VCaP (cell line): ENCODE data around the gene KIAA1328.
"Not testable (repeated sequence)": the region's sequence is repeated elsewhere in the genome, so short reads cannot be mapped to it uniquely, and the experiment has no call there.

Experiments
- H3K27ac ChIP-seq: fragments of 450-650 bp; 2 replicates; pipeline ENCODE4 v1.5.1; 2017
- CTCF ChIP-seq: fragments of 450-650 bp; conservative IDR thresholded peaks from 2 replicates; pipeline ENCODE4 v1.5.1; 2017; ENCODE audit warnings: mild to moderate bottlenecking, moderate library complexity

The KIAA1328 gene

GRCh38 chr18:36897253-36897652 is 68.3 kb downstream of the KIAA1328 start:
- TF ChIP-seq CTCF = no peak
- no peak overlapping the region for H3K27ac ChIP-seq

GRCh38 chr18:36899289-36899688 is 70.4 kb downstream of the KIAA1328 start:
- TF ChIP-seq CTCF = 0 out of 2 replicates have a peak, but pooled peaks have one; percentile 14
- H3K27ac ChIP-seq = no peak overlapping the region

DNA sequence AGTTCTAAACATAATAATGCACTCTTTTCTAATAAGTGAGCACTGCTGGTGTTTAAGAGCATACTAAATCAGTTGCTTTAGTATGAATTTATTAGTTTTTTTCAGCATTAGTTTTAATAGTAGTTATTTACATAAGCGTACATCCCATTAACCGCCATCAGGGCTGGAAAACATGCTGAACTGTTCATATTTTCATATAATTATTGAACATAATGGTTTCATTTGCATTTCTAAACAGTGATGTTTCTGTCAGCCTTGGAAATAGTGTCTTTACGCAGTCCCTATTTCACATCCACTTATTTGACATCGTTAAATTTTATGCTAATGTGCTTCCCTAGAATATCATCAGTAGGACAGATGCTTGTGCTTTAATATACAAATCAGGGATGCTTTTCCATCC is 71.5 kb downstream of the KIAA1328 start:
- H3K27ac ChIP-seq = no peak overlapping the region

GRCh38 chr18:36901277-36901701 is 72.4 kb downstream of the KIAA1328 start:
- TF ChIP-seq CTCF = no peak
- H3K27ac ChIP-seq = no peak overlapping the region

More for the DNA sequence above, 71.5 kb downstream of the KIAA1328 start:
- no peak for TF ChIP-seq CTCF

- H3K27ac ChIP-seq = no peak overlapping the region
- no peak for TF ChIP-seq CTCF
Observed at GRCh38 chr18:36903215-36903928, 74.4 kb downstream of the KIAA1328 start.

DNA sequence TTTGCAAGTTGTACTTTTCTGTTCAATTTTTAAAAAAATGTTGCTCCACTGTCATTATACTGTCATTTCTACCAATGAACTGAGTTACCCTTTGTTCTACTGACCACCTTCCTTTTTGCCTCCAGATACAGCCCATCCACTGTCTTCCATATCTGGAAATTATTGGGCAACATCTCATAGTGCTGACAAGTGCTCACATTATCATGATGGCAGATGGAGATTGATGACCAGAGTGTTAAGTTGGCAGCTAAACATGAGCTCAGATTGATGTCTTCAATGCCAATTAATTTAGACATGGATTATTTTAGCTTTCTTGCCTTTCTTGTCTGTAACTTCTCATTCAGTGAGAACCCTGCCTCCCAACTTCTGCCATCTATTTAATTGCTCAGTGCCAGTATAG is 76.6 kb downstream of the KIAA1328 start:
- H3K27ac ChIP-seq = no peak overlapping the region
- TF ChIP-seq CTCF = no peak

DNA sequence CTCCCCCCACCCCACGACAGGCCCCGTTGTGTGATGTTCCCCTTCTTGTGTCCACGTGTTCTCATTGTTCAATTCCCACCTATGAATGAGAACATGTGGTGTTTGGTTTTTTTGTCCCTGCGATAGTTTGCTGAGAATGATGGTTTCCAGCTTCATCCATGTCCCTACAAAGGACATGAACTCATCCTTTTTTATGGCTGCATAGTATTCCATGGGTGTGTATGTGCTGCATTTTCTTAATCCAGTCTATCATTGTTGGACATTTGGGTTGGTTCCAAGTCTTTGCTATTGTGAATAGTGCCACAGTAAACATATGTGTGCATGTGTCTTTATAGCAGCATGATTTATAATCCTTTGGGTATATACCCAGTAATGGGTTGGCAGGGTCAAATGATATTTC is 80.4 kb downstream of the KIAA1328 start:
- not testable (repeated sequence) for H3K27ac ChIP-seq

DNA sequence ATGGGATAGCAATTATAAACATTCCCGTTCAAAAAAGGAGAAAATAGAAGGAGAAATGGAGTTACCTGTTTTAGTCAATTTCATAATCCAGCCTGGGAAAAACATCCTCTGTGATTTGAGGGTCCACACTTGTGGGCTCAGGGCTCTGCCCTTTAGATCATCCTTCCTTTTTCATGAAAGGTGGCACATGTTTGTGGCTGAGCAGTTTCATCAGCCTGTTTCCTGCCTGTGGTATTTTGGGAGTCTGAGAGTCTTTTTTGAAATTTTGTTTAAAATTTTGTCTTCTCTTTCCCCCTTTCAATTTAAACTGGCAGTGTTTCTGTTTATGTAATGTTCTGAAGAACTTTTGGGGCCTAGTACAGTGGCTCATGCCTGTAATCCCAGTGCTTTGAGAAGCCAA is 84.0 kb downstream of the KIAA1328 start:
- H3K27ac ChIP-seq = no peak overlapping the region
- TF ChIP-seq CTCF = no peak
